Adrenal gland (tissue), 5 donors: ENCODE data around the gene TFF1.

ENCODE experiments used
- POLR2A ChIP-seq, 2 donors: fragments of 450-650 bp; IDR thresholded peaks; one replicate each; pipeline ENCODE4 v1.6.1; 2017; ENCODE audit warnings: antibody characterized with exemption in 2 of 2, mild to moderate bottlenecking in 2 of 2, moderate library complexity in 1 of 2
- TF ChIP-seq, protein P1 (sequence below), 6 experiments: fragments of 450-650 bp in 4 of 6; fragments of 200-600 bp in 2 of 6; sonication (generic) in 1 of 6; IDR thresholded peaks; 1 replicate in 5 of 6; 2 replicates in 1 of 6; pipeline versions ENCODE4 v1.5.1 to v1.8.0; 2016 to 2021; ENCODE audit warnings: antibody characterized with exemption in 6 of 6, mild to moderate bottlenecking in 2 of 6, moderate library complexity in 1 of 6
- donor health status: DM: no; HTN: no; CAD: no.

GRCh38 chr21:42321231-42321630 is 45.1 kb downstream of the TFF1 start:
- no peak for TF ChIP-seq POLR2A (IDR thresholded peaks at IDR 0.05)
- TF ChIP-seq, protein P1, sequence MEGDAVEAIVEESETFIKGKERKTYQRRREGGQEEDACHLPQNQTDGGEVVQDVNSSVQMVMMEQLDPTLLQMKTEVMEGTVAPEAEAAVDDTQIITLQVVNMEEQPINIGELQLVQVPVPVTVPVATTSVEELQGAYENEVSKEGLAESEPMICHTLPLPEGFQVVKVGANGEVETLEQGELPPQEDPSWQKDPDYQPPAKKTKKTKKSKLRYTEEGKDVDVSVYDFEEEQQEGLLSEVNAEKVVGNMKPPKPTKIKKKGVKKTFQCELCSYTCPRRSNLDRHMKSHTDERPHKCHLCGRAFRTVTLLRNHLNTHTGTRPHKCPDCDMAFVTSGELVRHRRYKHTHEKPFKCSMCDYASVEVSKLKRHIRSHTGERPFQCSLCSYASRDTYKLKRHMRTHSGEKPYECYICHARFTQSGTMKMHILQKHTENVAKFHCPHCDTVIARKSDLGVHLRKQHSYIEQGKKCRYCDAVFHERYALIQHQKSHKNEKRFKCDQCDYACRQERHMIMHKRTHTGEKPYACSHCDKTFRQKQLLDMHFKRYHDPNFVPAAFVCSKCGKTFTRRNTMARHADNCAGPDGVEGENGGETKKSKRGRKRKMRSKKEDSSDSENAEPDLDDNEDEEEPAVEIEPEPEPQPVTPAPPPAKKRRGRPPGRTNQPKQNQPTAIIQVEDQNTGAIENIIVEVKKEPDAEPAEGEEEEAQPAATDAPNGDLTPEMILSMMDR (IDR thresholded peaks at IDR 0.05), result no peak
